GM20431 (cell line): ENCODE data around the gene ANKH.

Experiments
- in situ Hi-C: fragments of 300-500 bp; cut with MseI, MboI; formaldehyde crosslinking; loops from one replicate; pipeline ENCODE4 v1.15.0; 2020; ENCODE audit warnings: low sequenced_read_pairs; ENCODE audit not compliant: unreplicated experiment

ANKH gene

DNA sequence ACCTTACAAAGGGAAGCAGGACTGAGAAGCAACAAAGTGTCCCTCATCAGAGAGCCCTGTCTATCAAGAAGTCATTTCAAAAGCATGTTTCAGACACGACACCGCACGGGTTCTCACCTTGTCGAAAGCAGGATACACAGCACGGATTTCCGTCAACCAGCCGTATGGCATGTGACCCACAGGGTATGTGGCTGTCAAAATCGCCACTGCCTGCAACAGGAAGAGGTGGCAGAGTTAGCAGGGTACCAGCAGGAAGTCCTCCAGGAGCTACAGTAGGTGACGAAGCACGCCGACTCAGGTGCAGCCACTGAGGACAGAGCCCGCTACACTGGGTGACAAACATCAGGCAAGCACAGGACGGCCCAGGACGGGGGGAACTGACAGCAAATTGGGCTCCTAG is 125.8 kb downstream of the ANKH start:
- in situ Hi-C loops, result no loop called here

DNA sequence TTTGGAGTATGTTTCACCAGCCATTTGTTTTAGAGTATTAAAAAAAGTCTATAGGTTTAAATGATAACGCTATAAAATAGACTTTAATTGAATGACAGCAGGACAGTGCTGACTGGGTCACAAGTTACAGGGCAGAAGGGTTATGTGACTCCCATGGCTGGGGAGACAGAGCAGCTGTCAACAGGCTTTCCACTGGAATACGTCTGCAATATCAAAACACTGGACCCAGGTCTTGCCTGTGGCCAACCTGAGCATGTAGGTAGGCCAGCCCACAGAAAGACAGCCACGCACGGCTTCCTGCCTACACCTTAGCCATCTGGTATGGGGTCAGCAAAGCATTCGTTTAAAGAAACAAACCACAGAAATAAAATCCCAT is 126.4 kb downstream of the ANKH start:
- in situ Hi-C loops, result no loop called here

DNA sequence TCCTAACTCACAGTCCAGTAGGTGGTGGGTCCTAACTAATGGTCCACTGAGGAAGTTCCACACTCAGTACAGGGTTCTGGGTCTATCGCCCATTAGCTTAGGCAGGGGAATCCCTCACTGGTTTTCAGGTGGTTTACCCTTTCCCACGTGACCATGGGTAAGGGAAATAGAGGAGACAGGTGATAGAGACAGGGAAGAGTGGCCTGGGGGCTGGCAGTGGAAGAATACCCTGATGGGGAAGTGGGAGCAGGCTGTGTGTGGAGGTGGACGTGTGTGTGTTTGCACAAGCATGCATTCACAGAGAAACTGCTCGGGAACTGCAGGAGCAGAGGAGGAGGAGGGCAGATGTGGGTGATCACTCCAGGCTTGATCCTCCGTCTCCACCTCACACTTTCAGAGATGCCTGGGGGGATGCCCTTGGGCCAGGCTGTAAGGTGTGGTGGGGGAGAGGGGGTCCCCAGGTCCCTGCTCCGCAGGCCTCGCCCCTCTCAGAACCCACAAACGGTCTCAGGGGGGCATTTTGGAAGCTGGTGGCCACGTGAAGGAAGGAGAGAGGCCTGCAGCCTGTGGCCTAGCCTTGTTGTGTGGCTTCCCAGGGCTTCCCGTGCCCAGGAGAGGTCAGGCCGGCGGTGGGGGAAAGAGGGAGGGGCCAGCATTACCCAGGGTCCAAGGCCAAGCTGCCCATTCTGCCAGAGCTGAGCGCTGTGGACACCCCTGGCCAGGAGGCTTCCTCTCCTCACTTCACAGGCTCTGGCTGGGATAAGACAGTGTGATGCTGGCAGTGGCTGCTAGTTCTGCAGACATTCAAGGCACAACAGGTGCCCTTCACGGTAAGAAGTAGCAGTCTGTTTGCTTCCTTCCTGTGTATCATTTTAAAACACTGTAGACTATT is 127.0 kb downstream of the ANKH start:
- in situ Hi-C loops, result no loop called here

DNA sequence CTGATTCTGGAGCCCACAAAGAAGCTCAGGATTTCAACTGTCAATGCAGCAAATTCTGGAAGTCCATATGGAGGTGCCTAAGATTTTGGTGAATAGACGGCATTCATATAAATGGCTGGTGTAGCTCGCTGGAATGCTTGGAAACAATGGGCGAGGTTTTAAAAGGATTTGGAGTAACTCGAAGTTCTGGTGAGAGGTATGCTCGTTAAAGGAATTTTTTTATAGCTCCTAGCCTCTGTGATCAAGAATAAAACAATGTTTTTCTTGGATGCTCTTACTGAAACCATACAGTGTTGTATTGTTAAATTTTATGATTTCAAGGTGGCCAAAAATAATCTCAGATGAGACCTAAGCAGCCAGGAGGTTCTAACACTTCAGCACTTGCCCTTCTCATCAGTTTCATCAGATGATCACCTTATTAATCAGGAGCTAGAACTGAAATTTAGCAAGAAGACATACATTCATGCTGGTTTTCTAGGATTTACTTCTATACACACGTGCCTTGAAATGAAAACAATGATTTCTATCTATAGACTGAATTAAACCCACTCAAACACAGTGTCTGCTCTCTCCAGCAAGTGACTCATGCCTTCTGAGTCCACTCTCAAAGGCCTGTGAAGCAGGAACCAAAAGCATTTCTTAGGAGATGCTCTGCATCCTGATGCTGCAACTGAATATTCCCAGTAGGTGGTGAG is 127.8 kb downstream of the ANKH start:
- in situ Hi-C loops, result no loop called here

DNA sequence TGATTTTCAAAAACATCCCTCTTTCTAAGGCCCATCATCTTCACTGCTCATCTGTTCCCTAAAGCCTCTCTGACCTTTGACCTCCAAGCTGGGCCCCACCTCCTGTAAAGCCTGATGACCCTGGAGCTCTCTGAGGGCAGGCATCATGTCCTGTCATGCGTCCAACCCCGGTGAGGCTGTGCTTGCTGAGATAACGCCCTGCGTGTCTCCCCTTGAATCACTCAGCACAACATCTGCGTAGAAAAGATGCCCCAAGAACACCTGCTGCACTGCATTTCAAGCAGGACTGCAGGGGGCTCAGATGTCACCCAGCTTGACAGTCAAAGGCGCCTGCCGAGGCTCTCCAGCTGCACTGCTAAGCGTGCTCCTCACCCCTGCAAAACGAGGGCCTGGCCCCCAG is 129.1 kb downstream of the ANKH start:
- in situ Hi-C loops, result no loop called here

DNA sequence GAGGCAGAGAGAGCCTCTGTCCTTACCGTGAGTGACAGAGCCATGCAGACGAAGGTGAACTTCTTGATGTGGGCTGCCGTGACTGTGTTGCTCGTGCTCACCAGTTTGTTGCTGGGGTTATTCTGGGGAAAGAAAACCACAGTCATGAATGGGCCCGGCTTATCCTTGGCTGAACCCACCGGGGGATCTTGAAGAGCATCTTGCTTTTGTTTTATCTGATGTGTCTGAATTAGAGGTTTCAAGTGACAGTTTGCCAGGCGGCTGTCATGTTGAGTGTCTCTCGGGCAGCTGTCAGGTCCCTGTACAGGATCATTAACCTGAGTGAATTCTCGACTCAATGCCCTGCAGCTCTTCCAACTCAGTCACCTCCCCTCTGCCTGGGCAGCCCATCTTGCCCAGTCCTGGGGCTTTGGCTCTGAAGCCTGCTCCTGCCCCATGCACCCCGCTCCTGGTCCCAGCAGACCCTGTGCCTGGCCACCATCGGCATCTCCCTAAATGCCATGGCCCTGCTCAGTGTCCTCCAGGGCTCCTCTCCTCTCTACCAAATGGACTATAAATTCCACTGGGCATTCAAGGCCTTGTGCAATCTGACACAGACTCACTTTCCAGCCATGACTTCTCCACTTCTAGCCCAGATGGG is 129.7 kb downstream of the ANKH start:
- in situ Hi-C loops, result no loop called here

DNA sequence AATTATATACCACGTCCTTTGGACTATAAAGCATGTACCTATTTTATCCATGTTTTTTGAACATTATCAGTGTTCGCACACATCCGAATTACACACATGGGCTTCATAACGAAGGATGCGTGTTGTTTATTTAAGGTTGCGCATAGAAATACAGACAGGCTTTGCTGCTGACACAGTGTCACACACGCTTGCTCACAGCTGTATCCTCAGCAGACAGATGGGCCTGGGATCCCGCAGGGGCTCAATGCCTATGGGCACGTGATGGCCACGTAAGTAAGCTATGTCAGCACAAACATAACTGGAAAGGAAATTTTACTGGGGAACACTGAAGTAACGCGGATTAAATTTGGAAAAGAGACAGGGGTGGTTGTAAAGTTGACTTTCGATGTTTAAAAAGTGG is 130.4 kb downstream of the ANKH start:
- in situ Hi-C loops, result no loop called here

DNA sequence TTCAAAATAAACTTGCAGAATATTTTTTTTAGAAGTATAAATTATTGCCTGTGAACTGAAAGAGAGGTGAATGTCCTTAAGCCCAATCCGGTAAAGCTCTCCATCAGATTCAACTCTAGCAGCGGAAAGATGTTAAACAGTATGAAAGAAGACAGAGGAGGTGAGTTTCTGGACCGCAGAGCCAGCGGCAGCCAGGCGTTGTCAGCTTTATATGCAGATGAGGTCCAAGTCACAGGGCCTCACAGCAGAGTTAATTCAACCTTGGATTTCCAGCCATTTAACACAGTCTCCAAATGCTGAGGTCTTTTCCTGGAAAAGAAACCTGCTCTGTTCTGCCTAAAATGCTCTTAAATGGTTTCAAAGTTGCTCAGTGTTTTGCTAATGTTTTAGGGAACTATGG is 131.6 kb downstream of the ANKH start:
- in situ Hi-C loops, result no loop called here

DNA sequence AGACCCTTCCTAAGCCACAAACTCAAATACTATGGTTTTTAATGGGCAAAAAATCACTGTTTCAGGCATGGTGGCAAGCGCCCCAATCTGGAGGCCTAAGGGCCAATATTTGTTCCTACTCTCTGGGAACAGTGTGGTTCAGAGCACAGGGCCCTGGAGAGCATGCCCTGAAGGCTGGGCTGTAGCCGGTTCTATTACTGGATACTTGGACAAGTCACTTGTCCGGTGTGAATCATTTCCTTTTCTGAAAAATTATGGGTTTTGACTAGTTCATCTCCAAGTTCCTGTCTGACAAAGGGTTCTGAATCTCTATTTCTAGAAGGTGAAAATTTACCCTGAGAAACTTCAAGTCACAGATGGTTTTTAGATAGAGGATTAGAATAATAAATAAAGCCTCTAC is 132.0 kb downstream of the ANKH start:
- in situ Hi-C loops, result no loop called here

DNA sequence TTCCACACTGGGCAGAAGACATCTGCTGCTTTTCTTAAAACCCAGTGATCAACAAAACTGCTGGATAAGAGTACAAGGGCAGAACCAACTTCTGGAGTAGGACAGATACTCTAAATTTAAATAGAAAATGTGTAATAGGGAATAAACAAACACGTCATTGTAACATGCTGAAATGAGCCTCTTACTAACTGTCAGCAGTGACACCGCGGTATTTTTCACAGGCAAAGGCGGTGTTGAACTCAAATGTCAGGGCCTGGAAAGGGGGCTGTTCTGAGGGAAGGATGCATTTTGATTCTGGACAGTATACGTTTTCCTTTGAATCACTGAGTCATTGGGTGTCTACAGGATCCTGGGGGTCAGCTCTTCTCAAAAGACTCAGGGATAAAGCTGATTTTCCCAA is 133.5 kb downstream of the ANKH start:
- in situ Hi-C loops, result no loop called here

DNA sequence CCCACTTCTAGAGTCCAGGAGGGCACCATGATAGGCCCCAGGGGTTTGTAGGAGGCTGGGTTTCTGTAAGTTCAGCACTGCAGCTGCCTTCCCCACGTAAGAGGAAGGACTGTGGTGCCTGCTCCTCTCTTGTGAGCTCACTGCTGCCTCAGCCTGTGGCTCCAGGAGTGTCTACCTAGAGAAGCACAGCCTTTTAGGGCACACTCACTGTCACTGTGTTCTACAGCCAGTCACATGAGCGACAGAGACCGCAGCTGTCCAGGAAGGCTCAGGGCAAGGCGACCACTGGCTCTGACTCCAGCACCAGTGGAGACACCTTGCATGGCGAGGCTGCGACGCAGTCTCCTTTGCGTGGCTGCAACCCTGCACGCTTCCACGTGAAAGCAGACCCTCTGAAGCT is 134.3 kb downstream of the ANKH start:
- in situ Hi-C loops, result no loop called here

DNA sequence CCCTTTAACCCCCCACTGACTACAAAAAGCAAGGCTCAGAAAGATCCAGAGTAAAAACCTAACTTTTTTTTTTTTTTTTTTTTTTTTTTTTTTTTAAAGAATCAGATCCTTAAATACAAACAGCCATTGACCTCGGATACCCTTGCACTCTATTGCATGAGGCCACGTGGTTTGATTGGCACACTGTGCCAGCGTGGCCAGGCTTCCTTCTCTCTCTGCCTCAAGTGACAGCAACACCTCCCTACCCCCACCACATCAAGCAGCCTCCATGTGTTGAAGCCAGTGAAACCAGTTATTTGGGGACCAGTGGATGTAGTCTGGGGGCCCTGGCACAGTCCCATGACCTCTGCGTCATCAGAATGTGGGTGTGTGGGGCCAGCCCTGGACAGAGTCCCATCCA is 135.6 kb downstream of the ANKH start:
- in situ Hi-C loops, result no loop called here

DNA sequence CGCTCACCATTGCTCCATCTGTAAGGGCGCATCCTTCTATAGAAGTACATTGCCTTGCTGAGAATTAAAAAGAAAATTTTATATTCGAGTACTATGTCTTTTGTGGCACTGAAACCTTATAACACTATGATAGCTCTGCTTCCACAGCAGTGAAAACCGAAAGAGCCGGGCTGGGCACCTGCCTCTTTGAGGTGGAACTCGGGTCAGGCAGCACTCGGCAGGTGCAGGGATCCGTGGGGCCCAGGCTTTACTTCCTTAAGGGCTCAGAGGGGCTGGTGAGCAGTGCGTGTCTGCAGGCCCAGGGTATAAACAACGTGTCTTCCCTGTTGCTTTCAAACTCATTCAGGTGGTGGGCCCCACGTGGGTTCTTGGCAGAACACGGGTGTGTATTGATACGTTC is 137.2 kb downstream of the ANKH start:
- in situ Hi-C loops, result no loop called here

DNA sequence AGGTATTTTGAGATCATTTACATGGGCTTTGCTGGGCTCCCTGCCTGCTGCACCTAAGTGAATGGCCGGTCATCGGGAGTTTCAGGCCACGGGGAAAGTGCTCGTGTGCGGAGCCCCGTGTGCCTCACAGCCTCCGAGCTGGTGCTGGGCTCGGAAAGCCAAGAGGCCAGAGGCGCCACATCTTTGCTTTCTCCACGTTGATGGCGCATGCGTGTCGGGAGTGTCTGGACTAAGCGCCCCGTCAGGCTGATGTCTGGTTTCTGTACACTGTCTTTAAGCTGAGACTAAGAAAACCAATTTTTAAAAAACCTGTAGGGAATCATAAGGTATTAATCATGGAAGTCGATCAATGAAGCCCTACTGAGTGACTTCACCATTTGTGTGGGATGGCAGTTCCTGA is 137.9 kb downstream of the ANKH start:
- in situ Hi-C loops, result no loop called here

DNA sequence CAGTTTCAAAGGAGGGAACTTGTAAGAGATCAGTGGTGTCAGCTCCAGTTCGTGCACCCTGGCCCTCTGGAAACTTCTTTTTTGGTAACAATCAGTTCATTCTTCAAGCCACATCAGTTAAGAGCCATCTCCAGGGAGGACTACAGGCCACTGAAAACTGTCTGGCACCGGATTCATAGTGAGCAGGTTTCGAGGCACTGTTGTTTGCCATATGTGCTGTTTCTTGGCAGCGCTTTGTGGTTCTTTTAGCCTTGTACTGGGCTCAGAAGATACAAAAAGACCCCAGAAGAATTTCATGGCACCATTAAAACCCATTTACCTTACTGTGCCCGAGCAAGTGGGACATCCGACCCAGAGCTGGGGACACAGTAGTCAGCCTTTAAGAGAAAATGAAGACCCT is 138.6 kb downstream of the ANKH start:
- in situ Hi-C loops, result no loop called here

DNA sequence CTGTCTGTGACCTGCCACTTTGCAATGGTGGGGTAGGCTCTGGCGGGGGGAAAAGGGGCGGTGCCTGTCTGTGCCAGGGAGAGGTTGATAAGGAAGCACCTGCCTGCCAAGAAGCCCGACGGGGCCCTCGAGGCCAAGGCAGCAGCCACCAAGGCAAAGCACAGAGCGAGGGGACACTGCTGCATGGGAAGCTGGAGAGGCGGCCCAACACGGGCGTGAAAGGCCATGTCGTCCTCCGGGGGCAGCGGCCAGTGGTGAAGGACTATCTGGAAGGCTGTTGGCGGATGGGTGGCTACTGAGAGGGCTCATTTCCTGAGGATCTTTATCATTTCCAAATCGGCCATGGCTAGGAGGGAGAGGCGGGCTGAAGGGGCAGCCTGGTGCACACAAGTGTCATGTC is 140.7 kb downstream of the ANKH start:
- in situ Hi-C loops, result no loop called here

DNA sequence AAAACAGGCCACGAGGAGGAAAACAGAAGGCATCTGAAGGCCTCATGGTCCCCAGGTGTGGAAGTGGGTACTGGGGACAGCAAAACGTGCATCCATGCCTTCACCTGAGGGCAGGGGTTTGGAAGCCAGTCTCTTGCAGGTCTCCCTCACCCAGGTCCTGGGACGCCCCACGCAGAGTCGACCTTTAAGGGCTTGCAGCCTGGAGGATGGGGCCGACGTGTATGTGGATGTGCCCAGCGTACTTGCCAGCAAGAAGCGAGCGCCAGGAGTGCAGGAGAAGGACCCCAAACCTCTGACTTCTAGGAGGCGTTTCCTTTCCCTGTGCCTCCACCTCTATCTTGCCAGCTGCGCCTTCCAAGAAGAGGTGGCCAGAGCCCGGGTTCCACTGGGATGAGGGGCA is 141.1 kb downstream of the ANKH start:
- in situ Hi-C loops, result no loop called here

DNA sequence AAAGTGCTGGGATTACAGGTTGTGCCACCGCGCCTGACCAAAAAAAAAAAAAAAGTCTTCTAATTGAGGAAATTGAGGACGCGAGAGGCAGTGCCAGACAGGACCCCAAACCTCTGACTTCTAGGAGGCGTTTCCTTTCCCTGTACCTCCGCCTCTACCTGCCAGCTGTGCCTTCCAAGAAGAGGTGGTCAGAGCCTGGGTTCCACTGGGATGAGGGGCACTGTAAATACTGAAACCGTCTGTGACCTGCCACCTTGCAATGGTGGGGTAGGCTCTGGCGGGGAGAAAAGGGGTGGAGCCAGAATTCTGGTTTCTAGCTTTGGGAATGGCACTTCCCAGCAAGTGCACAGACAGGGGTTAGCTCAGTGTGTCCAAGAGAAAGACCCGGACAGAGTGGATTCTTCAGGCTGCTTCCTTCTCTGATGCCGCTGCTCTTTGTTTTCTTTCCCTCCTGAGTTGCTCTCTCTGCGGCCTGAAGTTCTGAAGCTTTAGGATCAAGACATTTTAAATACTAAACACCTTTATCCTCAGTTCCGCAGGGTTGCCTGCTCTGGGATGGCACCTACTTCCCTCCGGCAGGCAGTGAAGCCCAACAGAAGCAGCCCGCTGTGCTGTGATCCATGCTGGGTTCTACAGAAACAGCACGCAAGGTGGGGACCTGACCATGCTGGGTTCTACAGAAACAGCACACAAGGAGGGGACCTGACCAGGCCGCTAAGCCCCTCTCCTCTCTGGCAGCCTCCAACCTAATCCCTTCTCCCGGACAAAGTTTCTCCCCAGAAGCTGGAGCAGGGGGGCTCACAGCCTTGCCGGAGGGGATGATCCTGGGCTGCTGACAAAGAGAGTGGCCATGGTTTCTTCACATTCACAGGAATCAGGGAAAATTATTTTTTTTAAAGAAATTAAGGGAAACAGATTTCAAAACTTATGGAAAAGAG is 141.9 kb downstream of the ANKH start:
- in situ Hi-C loops, result no loop called here

DNA sequence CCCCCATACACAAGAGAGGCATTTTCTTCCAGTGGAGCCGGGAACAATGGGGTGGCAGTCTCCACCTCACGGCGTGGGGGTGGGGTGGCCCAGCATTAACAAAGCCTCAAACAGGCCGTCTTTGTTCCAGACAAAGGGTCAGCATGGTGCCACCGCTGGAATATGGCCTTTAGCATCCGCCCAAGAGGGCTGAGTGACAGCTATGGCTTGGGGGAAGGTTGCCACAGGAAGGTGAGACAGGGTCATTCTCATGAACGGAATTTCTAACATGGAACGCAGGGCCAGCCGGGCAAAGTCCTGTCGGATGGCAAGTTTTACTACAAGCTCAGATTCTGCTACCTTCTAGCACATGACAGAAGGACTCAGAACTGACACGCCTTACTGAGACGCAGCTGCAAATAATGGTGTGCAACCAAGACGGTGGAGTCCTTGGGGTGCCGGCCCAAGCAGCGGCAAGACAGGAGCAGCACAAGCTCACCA is 143.1 kb downstream of the ANKH start:
- in situ Hi-C loops, result no loop called here

DNA sequence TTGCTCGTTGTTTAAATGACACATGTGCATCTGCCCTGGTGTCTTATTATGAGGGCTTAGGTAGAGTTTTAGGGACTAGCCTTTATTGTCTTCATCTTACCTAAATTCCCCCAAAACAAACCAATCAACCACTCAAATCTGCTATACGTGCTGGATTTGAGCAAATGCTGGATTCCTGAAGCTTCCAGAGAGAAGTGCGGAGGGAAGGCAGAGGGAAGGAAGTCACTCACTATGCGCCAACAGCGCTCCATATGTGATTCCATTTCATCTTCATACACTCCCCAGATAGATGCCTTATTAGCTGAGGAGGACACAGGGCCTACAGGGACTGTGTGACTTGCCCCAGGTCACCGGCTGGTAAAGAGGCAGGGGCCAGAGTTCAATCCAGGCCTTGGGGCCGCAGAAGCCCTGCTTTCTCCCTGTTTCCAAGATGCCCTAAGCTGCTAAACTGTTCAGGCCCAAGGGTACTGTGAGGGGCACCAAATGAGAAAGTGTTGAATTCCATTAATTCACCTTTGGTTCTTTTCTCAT is 143.6 kb downstream of the ANKH start:
- in situ Hi-C loops, result no loop called here
